H1 (cell line): ENCODE data around the gene LTBP3. TPM values are rescaled to one million over a fixed set of nuclear protein-coding genes. Genes with fewer than 3 reads are reported as not detected.

Experiments
- CTCF ChIA-PET: fragments of 300-600 bp; sonication (Branson Sonifier 250); formaldehyde crosslinking; loops from one replicate; lab custom pipeline; 2021; ENCODE audit not compliant: partially characterized antibody; lab: Charles Lee
- POLR2A ChIA-PET: fragments of 300-600 bp; sonication (Branson Sonifier 250); formaldehyde crosslinking; loops from one replicate; lab custom pipeline; 2021; ENCODE audit warnings: inconsistent platforms; ENCODE audit not compliant: partially characterized antibody; lab: Charles Lee
- DNase-seq, 2 experiments: peaks; one replicate each; pipeline versions ENCODE4 v3.0.0 to v3.0.0-alpha.2; 2010 to 2022; ENCODE audit warnings: low spot score in 2 of 2, low read depth in 1 of 2, mixed read lengths in 1 of 2
- FAIRE-seq: peaks from 2 replicates; lab custom pipeline; 2011; peaks lifted over from hg19 to GRCh38; lab: Jason Lieb, UNC
- H2AFZ ChIP-seq: 2 replicates; pipeline ENCODE4 v1.8.1; 2012; ENCODE audit warnings: low read length, inconsistent platforms
- H2AK5ac ChIP-seq: 2 replicates; pipeline ENCODE4 v1.6.1; 2013; ENCODE audit warnings: low read depth, low read length
- H2BK120ac ChIP-seq: replicated peaks from 2 replicates; pipeline ENCODE3; 2013; ENCODE audit warnings: low read depth, low read length, inconsistent platforms
- H2BK12ac ChIP-seq: 2 replicates; pipeline ENCODE4 v1.6.1; 2013; ENCODE audit warnings: low read depth, low read length
- H2BK15ac ChIP-seq: 2 replicates; pipeline ENCODE4 v1.6.1; 2013; ENCODE audit warnings: low read length
- H2BK20ac ChIP-seq: 2 replicates; pipeline ENCODE4 v1.6.1; 2013; ENCODE audit warnings: low read length
- H2BK5ac ChIP-seq: 2 replicates; pipeline ENCODE4 v1.6.1; 2013; ENCODE audit warnings: low read depth, low read length
- H3K14ac ChIP-seq: 2 replicates; pipeline ENCODE4 v1.6.1; 2013; ENCODE audit warnings: inconsistent platforms; ENCODE audit not compliant: insufficient read length
- H3K18ac ChIP-seq: 2 replicates; pipeline ENCODE4 v1.6.1; 2013; ENCODE audit warnings: low read length; ENCODE audit errors: extremely low read depth
- H3K23ac ChIP-seq: 2 replicates; pipeline ENCODE4 v1.6.1; 2013; ENCODE audit warnings: inconsistent platforms; ENCODE audit not compliant: insufficient read length
- H3K23me2 ChIP-seq: 2 replicates; pipeline ENCODE4 v1.6.1; 2013; ENCODE audit warnings: low read depth, low read length
- H3K27ac ChIP-seq: 2 replicates; pipeline ENCODE4 v1.6.1; 2011; ENCODE audit warnings: low read depth, low read length, inconsistent platforms
- H3K27me3 ChIP-seq, 4 experiments: replicated peaks in 1 of 4; 1 replicate in 1 of 4; 2 replicates in 3 of 4; pipeline versions ENCODE4 v1.6.1 to v1.8.1; 2011 to 2013; ENCODE audit warnings: low read length in 3 of 4, mild to moderate bottlenecking in 3 of 4, inconsistent platforms in 2 of 4, mixed read lengths in 2 of 4, moderate library complexity in 1 of 4; ENCODE audit not compliant: control insufficient read depth in 3 of 4, insufficient read depth in 3 of 4; ENCODE audit errors: extremely low read depth in 1 of 4
- H3K36me3 ChIP-seq, 4 experiments: 2 replicates each; pipeline versions ENCODE4 v1.6.1 to v1.8.1; 2011 to 2013; ENCODE audit warnings: mild to moderate bottlenecking in 4 of 4, low read length in 3 of 4, moderate library complexity in 2 of 4, control low read depth in 1 of 4, inconsistent platforms in 1 of 4; ENCODE audit not compliant: insufficient read depth in 4 of 4, control insufficient read depth in 2 of 4
- H3K4ac ChIP-seq: replicated peaks from 2 replicates; pipeline ENCODE3; 2013; ENCODE audit warnings: low read length, low read depth, mixed read lengths, inconsistent platforms; ENCODE audit not compliant: insufficient read length
- H3K4me1 ChIP-seq, 4 experiments: replicated peaks in 1 of 4; 1 replicate in 1 of 4; 2 replicates in 3 of 4; pipeline versions ENCODE4 v1.6.1 to v1.8.1; 2011 to 2013; ENCODE audit warnings: low read length in 3 of 4, inconsistent platforms in 2 of 4, mixed read lengths in 1 of 4; ENCODE audit not compliant: insufficient read depth in 4 of 4, control insufficient read depth in 3 of 4
- H3K4me2 ChIP-seq, 2 experiments: 2 replicates each; pipeline versions ENCODE4 v1.6.1 to v1.8.1; 2011 to 2013; ENCODE audit warnings: low read depth in 2 of 2, low read length in 2 of 2, control low read depth in 1 of 2, inconsistent platforms in 1 of 2, mild to moderate bottlenecking in 1 of 2; ENCODE audit not compliant: insufficient read depth in 1 of 2
- H3K4me3 ChIP-seq, 4 experiments: fragments of 200-600, 300-600 bp in 1 of 4; sonication (generic), shearing (Covaris generic), sonication (Bioruptor Twin) in 1 of 4; 2 replicates each; pipeline versions ENCODE4 v1.5.1 to v1.8.1; 2011 to 2016; ENCODE audit warnings: low read length in 4 of 4, low read depth in 3 of 4, control low read depth in 2 of 4, inconsistent platforms in 2 of 4, mild to moderate bottlenecking in 2 of 4, mixed read lengths in 1 of 4, moderate library complexity in 1 of 4; ENCODE audit not compliant: insufficient read depth in 2 of 4; ENCODE audit errors: extremely low read depth in 1 of 4
- H3K56ac ChIP-seq: replicated peaks from 2 replicates; pipeline ENCODE3; 2013; ENCODE audit warnings: low read depth, mild to moderate bottlenecking, mixed read lengths, low read length, inconsistent platforms; ENCODE audit not compliant: insufficient read length
- H3K79me1 ChIP-seq: 2 replicates; pipeline ENCODE4 v1.6.1; 2013; ENCODE audit warnings: low read depth, low read length, control low read depth
- H3K79me2 ChIP-seq, 2 experiments: 2 replicates each; pipeline versions ENCODE4 v1.6.1 to v1.8.1; 2012 to 2013; ENCODE audit warnings: low read length in 2 of 2, mild to moderate bottlenecking in 2 of 2, inconsistent platforms in 1 of 2; ENCODE audit not compliant: insufficient read depth in 2 of 2, control insufficient read depth in 1 of 2
- H3K9ac ChIP-seq, 4 experiments: replicated peaks in 1 of 4; 1 replicate in 1 of 4; 2 replicates in 3 of 4; pipeline versions ENCODE4 v1.6.1 to v1.8.1; 2011 to 2013; ENCODE audit warnings: low read depth in 3 of 4, low read length in 3 of 4, control low read depth in 2 of 4, mild to moderate bottlenecking in 2 of 4, moderate library complexity in 2 of 4, inconsistent platforms in 1 of 4; ENCODE audit errors: extremely low read depth in 1 of 4
- H3K9me3 ChIP-seq, 2 experiments: 2 replicates each; pipeline versions ENCODE4 v1.6.1 to v1.8.1; 2012 to 2013; ENCODE audit warnings: mild to moderate bottlenecking in 2 of 2, moderate library complexity in 2 of 2, control low read depth in 1 of 2, inconsistent platforms in 1 of 2, low read depth in 1 of 2, low read length in 1 of 2, mixed read lengths in 1 of 2; ENCODE audit not compliant: insufficient read depth in 2 of 2
- H4K20me1 ChIP-seq, 2 experiments: replicated peaks in 1 of 2; 2 replicates each; pipeline versions ENCODE3 to v1.8.1; 2011 to 2013; ENCODE audit warnings: inconsistent platforms in 2 of 2, low read length in 2 of 2, mild to moderate bottlenecking in 1 of 2; ENCODE audit not compliant: insufficient read depth in 2 of 2, control insufficient read depth in 1 of 2
- H4K5ac ChIP-seq: 2 replicates; pipeline ENCODE4 v1.6.1; 2013; ENCODE audit warnings: low read length, low read depth, mixed read lengths, inconsistent platforms; ENCODE audit not compliant: insufficient read length
- H4K8ac ChIP-seq: 2 replicates; pipeline ENCODE4 v1.8.0; 2013; ENCODE audit warnings: mild to moderate bottlenecking, moderate library complexity, low read length, inconsistent platforms; ENCODE audit not compliant: insufficient read depth; ENCODE audit errors: extremely low read depth
- H4K91ac ChIP-seq: replicated peaks from 2 replicates; pipeline ENCODE3; 2013; ENCODE audit warnings: low read length, mixed read lengths, inconsistent platforms; ENCODE audit not compliant: insufficient read length
- BCL11A ChIP-seq, 2 experiments: IDR thresholded peaks; one replicate each; pipeline ENCODE4 v1.6.1; 2011; ENCODE audit warnings: low read depth in 2 of 2, low read length in 2 of 2, mild to moderate bottlenecking in 2 of 2
- CBX5 ChIP-seq: fragments of 300-800, 300-1000 bp; sonication (generic); IDR thresholded peaks from 2 replicates; pipeline ENCODE4 v1.7.1; 2016; ENCODE audit warnings: antibody characterized with exemption, low read length, low read depth
- CBX8 ChIP-seq: fragments of 300-800, 300-1000 bp; sonication (generic); IDR thresholded peaks from 2 replicates; pipeline ENCODE4 v1.7.1; 2016; ENCODE audit warnings: low read depth, low read length, borderline replicate concordance
- CREB1 ChIP-seq: IDR thresholded peaks from 2 replicates; pipeline ENCODE4 v1.6.1; 2012; ENCODE audit warnings: inconsistent platforms
- EGR1 ChIP-seq: IDR thresholded peaks from 2 replicates; pipeline ENCODE4 v1.6.1; 2011; ENCODE audit warnings: low read depth, low read length, borderline replicate concordance
- HDAC6 ChIP-seq: IDR thresholded peaks from one replicate; pipeline ENCODE4 v1.7.1; 2012; ENCODE audit warnings: low read depth, mild to moderate bottlenecking, inconsistent platforms, low read length, moderate library complexity
- POLR2A ChIP-seq, 2 experiments: IDR thresholded peaks; 1 replicate in 1 of 2; 2 replicates in 1 of 2; pipeline ENCODE4 v1.6.1; 2011; ENCODE audit warnings: low read depth in 2 of 2, low read length in 2 of 2, mild to moderate bottlenecking in 2 of 2; ENCODE audit errors: control extremely low read depth in 1 of 2
- POLR2AphosphoS5 ChIP-seq: IDR thresholded peaks from 2 replicates; pipeline ENCODE4 v1.6.1; 2011; ENCODE audit warnings: low read depth, low read length
- SIN3A ChIP-seq, 2 experiments: IDR thresholded peaks in 1 of 2; conservative IDR thresholded peaks in 1 of 2; 2 replicates each; pipeline ENCODE4 v1.6.1; 2011 to 2012; ENCODE audit warnings: low read length in 2 of 2, improper control_type of control experiment in 1 of 2, low read depth in 1 of 2, mild to moderate bottlenecking in 1 of 2
- SP4 ChIP-seq: IDR thresholded peaks from 2 replicates; pipeline ENCODE4 v1.6.1; 2012; ENCODE audit warnings: low read length, inconsistent platforms
- TAF7 ChIP-seq: optimal IDR thresholded peaks from 2 replicates; pipeline ENCODE3; 2011; ENCODE audit warnings: low read depth, mild to moderate bottlenecking, inconsistent platforms, low read length, moderate library complexity, borderline replicate concordance
- TCF12 ChIP-seq: IDR thresholded peaks from 2 replicates; pipeline ENCODE4 v1.6.1; 2011; ENCODE audit warnings: low read depth, mild to moderate bottlenecking, low read length
- WGBS, 2 experiments: shearing (Covaris generic) in 1 of 2; methylation state at CpG; one replicate each; pipeline versions ENCODE4 v1.1.6 to v1.1.7; 2013 to 2015; ENCODE audit warnings: low lambda C conversion rate in 2 of 2, mixed read lengths in 2 of 2, inconsistent platforms in 1 of 2, low coverage in 1 of 2, missing lambda C conversion rate in 1 of 2; ENCODE audit not compliant: insufficient replicate concordance in 2 of 2, insufficient coverage in 1 of 2, insufficient read length in 1 of 2; ENCODE audit errors: extremely low coverage in 1 of 2, missing lambda C conversion rate in 1 of 2; 5-methylcytosine and 5-hydroxymethylcytosine counted together
- polyA plus RNA-seq, 7 experiments: library from polyadenylated mRNA; depleted of rRNA in 3 of 7; stranded (reverse) in 5 of 7; unstranded in 2 of 7; fragments of >200 nt in 5 of 7; fragments of 200-250 nt in 2 of 7; gene quantifications; 1 replicate in 5 of 7; 2 replicates in 1 of 7; 4 replicates in 1 of 7; pipeline versions ENCODE4 v1.2.1 to v1.2.3, GENCODE V29; 2011 to 2013; ENCODE audit warnings: missing spikeins in 2 of 7, mixed read lengths in 2 of 7
- total RNA-seq: library from RNA; stranded (reverse); fragmentation: NEBNext Ultra II Directional; extraction: Animal tissue kit (Norgen Biotek cat#: 25700); gene quantifications from 2 replicates; pipeline ENCODE4 v1.2.1, GENCODE V29; 2021
- TF ChIP-seq, protein P1 (sequence below): IDR thresholded peaks from 2 replicates; pipeline ENCODE4 v1.6.1; 2011; ENCODE audit warnings: low read length, improper control_type of control experiment

The LTBP3 gene
- total and polyA plus RNA-seq, 2 of the 8 experiments (the other 6 are each of a cell fraction or from before 2014, with no cell fraction given) = 12.8 to 17.8 TPM

DNA sequence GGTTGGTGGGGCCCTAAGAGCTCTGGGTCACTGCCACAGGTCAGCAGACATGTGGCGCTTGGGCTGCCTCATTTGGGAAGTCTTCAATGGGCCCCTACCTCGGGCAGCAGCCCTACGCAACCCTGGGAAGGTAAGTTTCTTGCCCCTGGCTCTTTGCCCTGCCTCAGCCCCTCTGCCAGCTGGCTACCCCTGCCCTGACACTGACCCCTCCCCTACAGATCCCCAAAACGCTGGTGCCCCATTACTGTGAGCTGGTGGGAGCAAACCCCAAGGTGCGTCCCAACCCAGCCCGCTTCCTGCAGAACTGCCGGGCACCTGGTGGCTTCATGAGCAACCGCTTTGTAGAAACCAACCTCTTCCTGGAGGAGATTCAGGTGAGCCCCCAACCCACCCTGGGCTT lies 31.4 kb downstream of the LTBP3 start:
- Histone ChIP-seq H3K23me2 (peaks cover 13% of the 10 kb centered on the region), H3K23ac (no peak overlapping the region), H3K4me1 (peaks cover 0 to 14% (median 8%) of the 10 kb centered on the region in 4 experiments; a peak in 5 of 7 replicates), H3K9me3 (no peaks in the 10 kb centered on the region), H3K56ac (no peak overlapping the region), H2BK120ac (no peak overlapping the region), H3K79me2 (peaks cover 0 to 3% of the 10 kb centered on the region in 2 experiments; a peak in 1 of 4 replicates), H4K20me1 (peaks cover 0 to 15% of the 10 kb centered on the region in 2 experiments), H4K8ac (no peak overlapping the region), H3K4me2 (no peak overlapping the region; a peak in 1 of 4 replicates), H3K27ac (no peak overlapping the region), H3K4me3 (no peak overlapping the region), H4K5ac (no peak overlapping the region), H2BK20ac (no peak overlapping the region), H3K9ac (no peak overlapping the region), H3K4ac (no peak overlapping the region), H2AK5ac (no peak overlapping the region), H2BK12ac (no peak overlapping the region), H2BK15ac (no peak overlapping the region), H3K18ac (no peak overlapping the region), H2BK5ac (no peak overlapping the region), H3K27me3 (peaks cover 0 to 4% (median 0%) of the 10 kb centered on the region in 4 experiments; a peak in 2 of 7 replicates), H3K36me3 (peaks cover 0 to 17% (median 10%) of the 10 kb centered on the region in 4 experiments; a peak in 7 of 8 replicates), H2AFZ (no peak overlapping the region), H3K14ac (no peak overlapping the region), H4K91ac (no peak overlapping the region), H3K79me1 (no peaks in the 10 kb centered on the region; the same call in 1 of the 2 replicates)
- no peak for TF ChIP-seq POLR2AphosphoS5
- TF ChIP-seq TAF7 = no peak
- TF ChIP-seq POLR2A (IDR thresholded peaks at IDR 0.05; ENCODE audit: control extremely low read depth in 1 of 2, low read depth in 2 of 2, low read length in 2 of 2) = no peak
- TF ChIP-seq BCL11A (IDR thresholded peaks at IDR 0.05; ENCODE audit: low read depth in 2 of 2, low read length in 2 of 2) = no peak
- no peak for TF ChIP-seq EGR1
- no peak for TF ChIP-seq SIN3A (conservative IDR thresholded peaks at IDR 0.05 in 1 of 2, IDR thresholded peaks at IDR 0.05 in 1 of 2; ENCODE audit: low read depth in 1 of 2, low read length in 2 of 2)
- no peak for TF ChIP-seq TCF12
- no peak for TF ChIP-seq CBX8
- TF ChIP-seq CREB1 = no peak
- TF ChIP-seq CBX5 = no peak
- TF ChIP-seq SP4 = no peak
- TF ChIP-seq, protein P1, sequence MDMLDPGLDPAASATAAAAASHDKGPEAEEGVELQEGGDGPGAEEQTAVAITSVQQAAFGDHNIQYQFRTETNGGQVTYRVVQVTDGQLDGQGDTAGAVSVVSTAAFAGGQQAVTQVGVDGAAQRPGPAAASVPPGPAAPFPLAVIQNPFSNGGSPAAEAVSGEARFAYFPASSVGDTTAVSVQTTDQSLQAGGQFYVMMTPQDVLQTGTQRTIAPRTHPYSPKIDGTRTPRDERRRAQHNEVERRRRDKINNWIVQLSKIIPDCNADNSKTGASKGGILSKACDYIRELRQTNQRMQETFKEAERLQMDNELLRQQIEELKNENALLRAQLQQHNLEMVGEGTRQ = no peak
- TF ChIP-seq HDAC6 = no peak
- DNase-seq = no peak
- FAIRE-seq = no peak
- CTCF ChIA-PET = interaction anchor here (1.0 to 2.9 kb wide), 5 partner anchors 9 to 170 kb away, joined by 4 to 12 read pairs (median 5); no protein-coding TSS in a partner anchor
- WGBS, 2 experiments = 92% methylated on average over 8 of the region's 8 CpGs; no CpG with 5 or more reads in 1 of the 2 experiments
- POLR2A ChIA-PET = interaction anchor here (0.8 to 7.7 kb wide), 6 partner anchors 9 to 170 kb away, joined by 3 to 87 read pairs (median 3); partner anchors contain the start of gene MALAT1
